ENCODE data around the gene ROGDI. TPM values are rescaled to one million over a fixed set of nuclear protein-coding genes. Genes with fewer than 3 reads are reported as not detected.

The ROGDI gene
- total RNA-seq, 3 donors from 2014 or later, result 6.6 to 23.3 (median 21.2) TPM

DNA sequence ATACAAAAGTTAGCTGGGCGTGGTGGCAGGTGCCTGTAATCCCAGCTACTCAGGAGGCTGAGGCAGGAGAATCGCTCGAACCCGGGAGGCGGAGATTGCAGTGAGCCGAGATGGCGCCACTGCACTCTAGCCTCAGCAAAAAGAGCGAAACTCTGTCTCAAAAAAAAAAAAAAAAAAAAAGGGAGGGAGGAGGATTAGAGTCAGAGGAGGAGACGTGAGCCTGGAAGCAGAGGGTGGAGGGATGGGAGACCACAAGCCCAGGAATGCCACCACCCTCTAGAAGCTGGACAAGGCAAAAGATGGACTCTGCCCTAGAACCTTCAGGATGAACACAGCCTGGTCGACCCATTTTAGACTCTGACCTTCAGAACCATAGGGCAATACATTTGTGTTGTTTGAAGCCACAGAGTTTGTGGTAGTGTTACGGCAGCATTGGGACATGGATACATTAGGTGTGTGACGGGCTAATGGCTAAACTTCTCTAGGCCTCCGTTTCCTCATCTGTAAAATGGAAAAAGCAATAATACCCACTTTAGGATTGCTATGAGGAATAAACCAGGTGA is 9.4 kb downstream of the ROGDI start:
- no peak for DNase-seq (ENCODE audit: low spot score in 2 of 2)
- H3K27ac ChIP-seq, result no peak overlapping the region
- no peak overlapping the region for H3K4me3 ChIP-seq
- no peaks in the 10 kb centered on the region for H3K27me3 ChIP-seq
- TF ChIP-seq POLR2A (IDR thresholded peaks at IDR 0.05) (no peak), POLR2AphosphoS5 (IDR thresholded peaks at IDR 0.05) (no peak)
- TF ChIP-seq, protein P1, sequence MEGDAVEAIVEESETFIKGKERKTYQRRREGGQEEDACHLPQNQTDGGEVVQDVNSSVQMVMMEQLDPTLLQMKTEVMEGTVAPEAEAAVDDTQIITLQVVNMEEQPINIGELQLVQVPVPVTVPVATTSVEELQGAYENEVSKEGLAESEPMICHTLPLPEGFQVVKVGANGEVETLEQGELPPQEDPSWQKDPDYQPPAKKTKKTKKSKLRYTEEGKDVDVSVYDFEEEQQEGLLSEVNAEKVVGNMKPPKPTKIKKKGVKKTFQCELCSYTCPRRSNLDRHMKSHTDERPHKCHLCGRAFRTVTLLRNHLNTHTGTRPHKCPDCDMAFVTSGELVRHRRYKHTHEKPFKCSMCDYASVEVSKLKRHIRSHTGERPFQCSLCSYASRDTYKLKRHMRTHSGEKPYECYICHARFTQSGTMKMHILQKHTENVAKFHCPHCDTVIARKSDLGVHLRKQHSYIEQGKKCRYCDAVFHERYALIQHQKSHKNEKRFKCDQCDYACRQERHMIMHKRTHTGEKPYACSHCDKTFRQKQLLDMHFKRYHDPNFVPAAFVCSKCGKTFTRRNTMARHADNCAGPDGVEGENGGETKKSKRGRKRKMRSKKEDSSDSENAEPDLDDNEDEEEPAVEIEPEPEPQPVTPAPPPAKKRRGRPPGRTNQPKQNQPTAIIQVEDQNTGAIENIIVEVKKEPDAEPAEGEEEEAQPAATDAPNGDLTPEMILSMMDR (IDR thresholded peaks at IDR 0.05), result no peak
- no peaks in the 10 kb centered on the region for H3K9me3 ChIP-seq
- no peaks in the 10 kb centered on the region for H3K36me3 ChIP-seq
- H3K4me1 ChIP-seq, result no peaks in the 10 kb centered on the region
- intact Hi-C loops (cut with DNase I; ENCODE audit: low total_unique reads), result no loop called here

DNA sequence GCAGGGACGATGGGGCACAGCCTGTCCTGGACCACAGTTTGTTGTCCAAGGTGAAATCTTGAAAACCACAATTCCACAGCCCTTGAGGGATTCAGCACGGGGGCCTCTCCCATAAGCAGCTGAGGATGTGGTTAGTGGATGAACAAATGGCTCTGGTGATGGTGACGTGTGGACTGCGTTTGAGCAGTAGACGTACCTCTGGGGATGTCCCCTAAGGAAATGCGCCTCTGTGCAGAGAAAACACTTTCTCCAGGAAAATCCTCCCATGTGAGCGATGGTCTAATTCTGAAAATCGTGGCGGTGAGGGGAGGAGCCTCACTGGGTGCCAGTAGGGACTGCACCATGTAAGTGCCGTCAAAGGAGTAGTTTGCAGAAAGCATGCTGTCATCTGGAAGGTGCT is 11.6 kb downstream of the ROGDI start:
- no peaks in the 10 kb centered on the region for H3K4me1 ChIP-seq
- H3K27me3 ChIP-seq, result no peaks in the 10 kb centered on the region
- no peak for DNase-seq (ENCODE audit: low spot score in 2 of 2)

DNA sequence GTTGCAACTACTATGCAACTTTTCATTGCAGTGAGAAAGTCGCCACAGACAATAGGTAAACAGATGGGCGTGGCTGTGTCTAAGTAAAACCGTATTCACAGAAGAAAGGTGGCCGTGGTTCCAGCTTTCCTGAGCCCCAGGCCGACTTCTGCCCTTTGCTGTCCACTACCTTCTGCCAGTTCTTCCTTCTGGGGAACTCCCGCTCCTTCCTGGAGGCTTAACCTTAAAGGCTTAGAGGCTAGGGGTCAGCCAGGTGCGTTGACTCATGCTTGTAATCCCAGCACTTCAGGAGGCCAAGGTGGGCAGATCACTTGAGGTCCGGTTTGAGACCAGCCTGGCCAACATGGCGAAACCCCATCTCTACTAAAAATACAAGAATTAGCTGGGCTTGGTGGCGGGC is 12.2 kb downstream of the ROGDI start:
- Histone ChIP-seq H3K27me3 (no peaks in the 10 kb centered on the region), H3K4me1 (no peaks in the 10 kb centered on the region), H3K4me3 (no peak overlapping the region), H3K36me3 (no peaks in the 10 kb centered on the region), H3K27ac (no peak overlapping the region), H3K9me3 (no peaks in the 10 kb centered on the region)
- intact Hi-C loops (cut with DNase I; ENCODE audit: low total_unique reads), result no loop called here
- TF ChIP-seq, protein P1 (IDR thresholded peaks at IDR 0.05), result no peak
- TF ChIP-seq POLR2A (IDR thresholded peaks at IDR 0.05) (no peak), POLR2AphosphoS5 (IDR thresholded peaks at IDR 0.05) (no peak)
- no peak for DNase-seq (ENCODE audit: low spot score in 2 of 2)

More for the DNA sequence above, 11.6 kb downstream of the ROGDI start:
- intact Hi-C loops (cut with DNase I; ENCODE audit: low total_unique reads), result no loop called here
- Histone ChIP-seq H3K27ac (no peak overlapping the region), H3K4me3 (no peak overlapping the region), H3K9me3 (no peaks in the 10 kb centered on the region), H3K36me3 (no peaks in the 10 kb centered on the region)
- TF ChIP-seq POLR2A (IDR thresholded peaks at IDR 0.05) (no peak), POLR2AphosphoS5 (IDR thresholded peaks at IDR 0.05) (no peak)
- TF ChIP-seq, protein P1 (IDR thresholded peaks at IDR 0.05), result no peak

DNA sequence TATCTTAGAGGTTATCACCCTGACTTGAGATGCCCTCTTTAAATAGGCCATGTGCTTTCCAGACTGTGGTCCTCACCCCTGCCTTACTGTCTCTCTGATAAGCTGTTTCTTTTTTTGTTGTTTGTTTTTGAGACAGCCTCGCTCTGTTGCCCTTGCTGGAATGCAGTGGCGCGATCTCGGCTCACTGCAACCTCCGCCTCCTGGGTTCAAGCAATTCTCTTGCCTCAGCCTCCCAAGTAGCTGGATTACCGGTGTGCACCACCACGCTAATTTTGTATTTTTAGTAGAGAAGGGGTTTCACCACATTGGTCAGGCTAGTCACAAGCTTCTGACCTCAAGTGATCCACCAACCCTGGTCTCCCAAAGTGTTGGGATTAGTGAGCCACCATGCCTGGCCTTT is 13.5 kb downstream of the ROGDI start:
- H3K27ac ChIP-seq, result no peak overlapping the region
- intact Hi-C loops (cut with DNase I; ENCODE audit: low total_unique reads), result no loop called here
- TF ChIP-seq, protein P1 (IDR thresholded peaks at IDR 0.05), result no peak
- TF ChIP-seq POLR2AphosphoS5 (IDR thresholded peaks at IDR 0.05), result no peak
- no peak for TF ChIP-seq POLR2A (IDR thresholded peaks at IDR 0.05)
- no peak overlapping the region for H3K4me3 ChIP-seq
- H3K9me3 ChIP-seq, result no peaks in the 10 kb centered on the region
- H3K4me1 ChIP-seq, result no peaks in the 10 kb centered on the region
- no peaks in the 10 kb centered on the region for H3K27me3 ChIP-seq
- DNase-seq (ENCODE audit: low spot score in 2 of 2), result no peak
- H3K36me3 ChIP-seq, result no peaks in the 10 kb centered on the region

DNA sequence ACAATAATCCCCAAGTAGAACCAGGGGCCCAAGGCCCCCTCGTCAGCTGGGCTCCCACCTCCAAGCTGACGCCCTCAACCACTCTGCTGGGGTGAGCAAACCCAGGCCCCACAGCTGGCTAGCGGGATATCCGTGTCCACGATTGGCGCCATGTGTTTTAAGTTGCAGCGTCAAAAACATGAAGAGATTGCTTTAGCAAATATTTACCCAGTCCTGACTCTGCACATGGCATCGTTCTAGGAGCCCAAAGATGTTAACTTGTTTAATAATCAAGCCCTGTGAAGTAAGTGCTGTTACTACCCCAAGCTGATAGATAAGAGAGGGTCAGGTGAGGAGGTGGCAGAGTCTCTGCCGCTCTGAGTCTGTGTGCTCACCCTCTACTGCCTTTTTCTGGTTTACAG is 13.9 kb downstream of the ROGDI start:
- no peak overlapping the region for H3K4me3 ChIP-seq
- H3K4me1 ChIP-seq, result no peaks in the 10 kb centered on the region
- H3K36me3 ChIP-seq, result no peaks in the 10 kb centered on the region
- TF ChIP-seq POLR2AphosphoS5 (IDR thresholded peaks at IDR 0.05), result no peak
- TF ChIP-seq, protein P1 (IDR thresholded peaks at IDR 0.05), result no peak
- no peak for TF ChIP-seq POLR2A (IDR thresholded peaks at IDR 0.05)
- H3K27me3 ChIP-seq, result no peaks in the 10 kb centered on the region
- intact Hi-C loops (cut with DNase I; ENCODE audit: low total_unique reads), result no loop called here
- H3K9me3 ChIP-seq, result no peaks in the 10 kb centered on the region
- DNase-seq (ENCODE audit: low spot score in 2 of 2), result no peak
- H3K27ac ChIP-seq, result no peak overlapping the region
